MM.1S (cell line): ENCODE results near the gene DAZAP1.

ENCODE experiments used
- DNase-seq: peaks from one replicate; pipeline ENCODE4 v3.0.0-alpha.2; 2015
- H2AFZ ChIP-seq: fragments of 300-600 bp; sonication (generic); 2 replicates; pipeline ENCODE4 v1.6.0; 2016; ENCODE audit warnings: antibody characterized with exemption, low read length
- H3F3A ChIP-seq: fragments of 300-600 bp; sonication (generic); 2 replicates; pipeline ENCODE4 v1.6.1; 2016; ENCODE audit warnings: mild to moderate bottlenecking, antibody characterized with exemption, low read length, moderate library complexity, mixed read lengths; ENCODE audit not compliant: insufficient read depth
- H3K27ac ChIP-seq: fragments of 300-600 bp; sonication (generic); 2 replicates; pipeline ENCODE4 v1.5.1; 2016; ENCODE audit warnings: mild to moderate bottlenecking, low read length
- H3K27me3 ChIP-seq: fragments of 300-600 bp; sonication (generic); replicated peaks from 2 replicates; pipeline ENCODE4 v1.6.0; 2016; ENCODE audit warnings: low read length; ENCODE audit not compliant: insufficient read depth
- H3K36me3 ChIP-seq: fragments of 300-600 bp; sonication (generic); replicated peaks from 2 replicates; pipeline ENCODE4 v1.6.1; 2016; ENCODE audit warnings: mild to moderate bottlenecking, low read length, mixed read lengths; ENCODE audit not compliant: insufficient read depth
- H3K4me1 ChIP-seq: fragments of 300-600 bp; sonication (generic); 2 replicates; pipeline ENCODE4 v1.6.1; 2016; ENCODE audit warnings: low read length, mixed read lengths
- H3K4me2 ChIP-seq: fragments of 300-600 bp; sonication (generic); 2 replicates; pipeline ENCODE4 v1.6.0; 2016; ENCODE audit warnings: low read depth, low read length
- H3K4me3 ChIP-seq: fragments of 300-600 bp; sonication (generic); 2 replicates; pipeline ENCODE4 v1.5.1; 2016; ENCODE audit warnings: low read length, mixed read lengths
- H3K79me2 ChIP-seq: fragments of 300-600 bp; sonication (generic); 2 replicates; pipeline ENCODE4 v1.6.1; 2016; ENCODE audit warnings: mixed run types, low read length, mixed read lengths
- H3K9ac ChIP-seq: fragments of 300-600 bp; sonication (generic); 2 replicates; pipeline ENCODE4 v1.6.1; 2016; ENCODE audit warnings: low read length, mixed read lengths
- H3K9me2 ChIP-seq: fragments of 300-600 bp; sonication (generic); replicated peaks from 2 replicates; pipeline ENCODE4 v1.6.1; 2016; ENCODE audit warnings: mild to moderate bottlenecking, low read length, mixed read lengths; ENCODE audit not compliant: insufficient read depth
- H3K9me3 ChIP-seq: fragments of 300-600 bp; sonication (generic); replicated peaks from 2 replicates; pipeline ENCODE4 v1.6.1; 2016; ENCODE audit warnings: mild to moderate bottlenecking, low read length, mixed read lengths; ENCODE audit not compliant: insufficient read depth
- H4K20me1 ChIP-seq: fragments of 300-600 bp; sonication (generic); 2 replicates; pipeline ENCODE4 v1.6.1; 2016; ENCODE audit warnings: mild to moderate bottlenecking, low read length, moderate library complexity, mixed read lengths; ENCODE audit not compliant: insufficient read depth
- CTCF ChIP-seq: fragments of 300-600 bp; sonication (generic); IDR thresholded peaks from 2 replicates; pipeline ENCODE4 v1.5.1; 2016; ENCODE audit warnings: antibody characterized with exemption, low read length, mixed read lengths
- EZH2 ChIP-seq: fragments of 300-600 bp; sonication (generic); optimal IDR thresholded peaks from 2 replicates; pipeline ENCODE3; 2017; ENCODE audit warnings: low read depth, mild to moderate bottlenecking, antibody characterized with exemption, low read length, mixed read lengths
- EZH2phosphoT487 ChIP-seq: fragments of 300-600 bp; sonication (generic); IDR thresholded peaks from 2 replicates; pipeline ENCODE4 v1.6.1; 2018; ENCODE audit warnings: antibody characterized with exemption, low read length

Gene DAZAP1

DNA sequence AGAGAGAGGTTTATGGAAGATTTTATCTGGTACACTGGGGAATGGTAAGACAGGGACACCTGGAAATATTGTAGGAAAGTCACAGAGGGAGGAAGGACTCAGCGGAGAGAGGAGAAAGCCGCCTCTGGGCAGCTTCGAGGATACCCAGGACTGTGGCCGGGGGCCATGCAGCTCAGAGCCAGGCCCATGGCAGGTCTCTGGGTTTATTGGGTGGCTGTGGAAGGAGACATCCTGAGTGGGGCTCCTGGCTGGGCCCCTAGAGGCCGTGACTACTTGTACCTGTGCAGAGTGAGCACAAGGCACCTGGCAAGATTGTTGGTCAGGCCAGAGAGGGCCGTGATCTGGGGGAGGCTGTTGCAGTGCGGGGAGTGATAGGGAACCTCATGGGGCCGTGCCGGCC, 3.4 kb downstream of the DAZAP1 start:
- Histone ChIP-seq H3K27ac (no peak overlapping the region), H3K4me1 (peaks cover 52% of the 10 kb centered on the region), H2AFZ (no peak overlapping the region), H3F3A (peaks cover 31% of the 10 kb centered on the region), H4K20me1 (peaks cover 67% of the 10 kb centered on the region), H3K9me3 (no peaks in the 10 kb centered on the region), H3K4me2 (no peak overlapping the region), H3K9ac (no peak overlapping the region), H3K27me3 (no peaks in the 10 kb centered on the region), H3K4me3 (no peak overlapping the region), H3K36me3 (peaks cover 13% of the 10 kb centered on the region; the same call in 1 of the 2 replicates), H3K9me2 (no peaks in the 10 kb centered on the region), H3K79me2 (peaks cover 80% of the 10 kb centered on the region)
- TF ChIP-seq CTCF = no peak
- TF ChIP-seq EZH2phosphoT487 = no peak
- no peak for TF ChIP-seq EZH2
- DNase-seq = no peak

DNA sequence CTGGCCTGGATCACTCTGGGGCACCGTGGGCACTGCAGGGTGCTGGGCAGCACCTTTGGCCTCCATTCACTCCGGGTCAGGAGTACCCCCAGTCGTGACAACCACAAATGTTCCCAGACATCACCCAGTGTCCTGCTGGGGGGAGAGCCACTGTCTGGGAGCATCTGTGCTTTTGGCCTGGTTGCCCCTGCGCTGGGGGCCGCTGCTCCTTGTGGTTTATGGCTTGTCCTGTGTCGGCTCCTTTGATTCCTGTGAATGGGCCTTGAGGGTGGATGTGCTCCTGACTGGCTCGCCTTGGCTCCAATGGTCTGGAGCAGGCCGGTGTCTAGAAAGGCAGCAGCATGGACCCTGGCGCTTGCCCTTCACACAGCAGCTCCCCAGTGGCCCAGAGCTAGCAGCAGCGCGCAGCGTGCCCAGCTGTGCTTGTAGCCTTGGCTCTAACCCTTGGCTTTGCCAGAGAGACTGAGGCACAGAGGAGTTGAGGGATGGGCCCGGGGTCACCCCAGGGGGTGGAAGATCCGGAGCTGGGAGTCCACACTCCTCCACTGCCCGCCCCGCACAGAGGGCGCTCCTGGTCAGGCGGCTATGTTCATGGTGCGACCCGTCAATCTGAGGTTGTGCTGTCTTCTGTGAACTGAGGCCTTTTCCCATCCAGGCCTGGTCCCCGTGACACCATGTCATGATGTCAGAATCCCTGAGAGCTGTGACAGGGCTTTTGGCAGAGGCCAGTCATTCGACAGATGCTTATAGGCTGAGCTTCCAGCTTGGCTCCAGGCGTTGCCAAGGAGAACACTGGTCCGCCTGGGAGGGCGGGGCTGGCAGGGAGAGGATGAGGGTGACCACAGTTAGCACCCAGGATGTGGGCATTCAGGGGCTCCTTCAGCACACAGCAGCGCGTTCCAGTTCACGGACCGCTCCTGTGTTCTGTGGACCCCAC, 4.1 kb downstream of the DAZAP1 start:
- H3K36me3 ChIP-seq = peaks cover 18% of the 10 kb centered on the region; the same call in 1 of the 2 replicates
- TF ChIP-seq EZH2phosphoT487 (no peak), EZH2 (no peak), CTCF (no peak)
- H3K9me2 ChIP-seq = no peaks in the 10 kb centered on the region
- peaks cover 87% of the 10 kb centered on the region for H3K79me2 ChIP-seq
- peaks cover 75% of the 10 kb centered on the region for H4K20me1 ChIP-seq
- DNase-seq = no peak
- H3K27ac ChIP-seq = no peak overlapping the region
- no peak overlapping the region for H2AFZ ChIP-seq
- H3F3A ChIP-seq = peaks cover 29% of the 10 kb centered on the region
- no peak overlapping the region for H3K9ac ChIP-seq
- H3K4me1 ChIP-seq = peaks cover 49% of the 10 kb centered on the region
- H3K4me3 ChIP-seq = no peak overlapping the region
- no peaks in the 10 kb centered on the region for H3K27me3 ChIP-seq
- H3K4me2 ChIP-seq = no peak overlapping the region
- H3K9me3 ChIP-seq = no peaks in the 10 kb centered on the region

DNA sequence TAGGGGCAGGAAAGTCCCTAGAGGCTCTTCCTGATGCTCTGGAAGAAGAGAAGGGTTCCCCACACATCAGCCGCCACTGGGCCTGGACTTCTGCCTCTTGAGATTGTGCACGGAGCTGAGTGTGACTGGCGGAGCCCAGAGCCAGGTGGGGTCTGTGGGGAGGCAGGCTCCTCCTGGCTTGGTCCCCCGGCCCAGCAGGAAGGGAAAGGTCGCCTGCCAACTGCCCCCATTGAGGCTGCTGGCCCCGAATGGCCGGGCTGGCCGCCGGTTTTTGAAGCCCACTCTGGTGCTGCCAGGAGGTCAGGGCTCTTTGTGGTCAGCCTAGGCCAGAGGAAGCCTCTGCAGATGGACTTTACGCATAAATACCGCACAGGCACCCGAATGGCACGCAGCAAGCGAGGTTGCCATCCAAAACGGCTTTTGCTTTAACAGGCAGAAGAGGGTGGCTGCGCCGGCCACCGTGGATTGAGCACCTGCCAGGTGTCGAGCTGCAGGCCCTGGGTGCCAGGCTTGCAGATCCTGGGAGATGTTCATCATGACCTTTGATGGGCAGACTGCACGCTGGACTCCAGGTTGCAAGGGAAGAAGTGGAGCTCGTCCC, 5.0 kb downstream of the DAZAP1 start:
- H4K20me1 ChIP-seq = peaks cover 84% of the 10 kb centered on the region
- no peak for TF ChIP-seq EZH2
- TF ChIP-seq CTCF = no peak
- no peak for TF ChIP-seq EZH2phosphoT487
- H3K79me2 ChIP-seq = peaks cover 96% of the 10 kb centered on the region
- H2AFZ ChIP-seq = no peak overlapping the region
- no peak overlapping the region for H3K9ac ChIP-seq
- peak overlapping the region; percentile 19; the same call in 1 of the 2 replicates for H3K4me2 ChIP-seq
- peaks cover 25% of the 10 kb centered on the region for H3F3A ChIP-seq
- no peaks in the 10 kb centered on the region for H3K27me3 ChIP-seq
- peaks cover 49% of the 10 kb centered on the region for H3K4me1 ChIP-seq
- no peaks in the 10 kb centered on the region for H3K9me3 ChIP-seq
- no peak overlapping the region for H3K27ac ChIP-seq
- no peak for DNase-seq
- peaks cover 18% of the 10 kb centered on the region; the same call in 1 of the 2 replicates for H3K36me3 ChIP-seq
- H3K4me3 ChIP-seq = no peak overlapping the region
- H3K9me2 ChIP-seq = no peaks in the 10 kb centered on the region
